Kidney tubule cell (primary cell): ENCODE data around the gene RAB22A.
A peak's percentile ranks its signal among the peaks of the same experiment; 100 is the strongest.

Experiments
- DNase-seq: peaks from one replicate; pipeline ENCODE4 v3.0.0-alpha.2; 2018; ENCODE audit warnings: low spot score

Gene RAB22A, protein sequence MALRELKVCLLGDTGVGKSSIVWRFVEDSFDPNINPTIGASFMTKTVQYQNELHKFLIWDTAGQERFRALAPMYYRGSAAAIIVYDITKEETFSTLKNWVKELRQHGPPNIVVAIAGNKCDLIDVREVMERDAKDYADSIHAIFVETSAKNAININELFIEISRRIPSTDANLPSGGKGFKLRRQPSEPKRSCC

DNA sequence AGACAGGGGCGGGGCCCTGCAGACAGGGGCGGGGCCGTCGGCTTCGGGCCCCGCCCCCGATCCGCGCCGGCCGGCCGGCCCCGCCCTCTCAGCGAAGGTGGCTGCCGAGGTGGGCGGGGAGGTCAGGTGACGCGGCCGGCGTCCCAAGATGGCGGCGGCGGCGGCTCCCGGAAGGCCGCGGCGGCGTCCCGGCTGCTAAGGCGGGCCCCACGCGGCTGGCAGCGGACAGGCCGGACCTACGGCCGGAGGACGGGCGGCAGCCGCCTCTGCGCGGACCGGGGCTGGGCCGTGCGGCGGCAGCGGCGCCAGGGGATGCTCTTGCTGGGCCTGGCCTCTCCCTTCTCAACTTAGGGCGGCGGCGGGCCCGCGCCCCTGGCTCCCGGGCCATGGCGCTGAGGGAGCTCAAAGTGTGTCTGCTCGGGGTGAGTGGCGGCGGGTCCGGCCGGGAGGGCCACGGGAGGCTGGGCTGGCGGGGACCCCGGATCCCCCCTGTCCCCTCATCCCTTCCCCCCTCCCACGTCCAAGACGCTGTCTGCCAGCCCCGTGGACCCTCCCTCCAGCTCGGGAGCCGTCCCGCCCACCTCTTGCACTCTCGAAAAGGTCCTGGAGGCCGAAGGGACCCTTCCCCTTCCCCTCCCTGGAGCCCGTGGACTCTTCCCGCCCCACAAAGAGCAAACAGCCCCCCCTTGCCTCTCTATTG is at the start of gene RAB22A:
RAB22A (plus strand) TSS at position 125 of the 700 bp plus-strand sequence; CDS start at position 387, 262 bp downstream.
- peak; percentile 85 for DNase-seq

DNA sequence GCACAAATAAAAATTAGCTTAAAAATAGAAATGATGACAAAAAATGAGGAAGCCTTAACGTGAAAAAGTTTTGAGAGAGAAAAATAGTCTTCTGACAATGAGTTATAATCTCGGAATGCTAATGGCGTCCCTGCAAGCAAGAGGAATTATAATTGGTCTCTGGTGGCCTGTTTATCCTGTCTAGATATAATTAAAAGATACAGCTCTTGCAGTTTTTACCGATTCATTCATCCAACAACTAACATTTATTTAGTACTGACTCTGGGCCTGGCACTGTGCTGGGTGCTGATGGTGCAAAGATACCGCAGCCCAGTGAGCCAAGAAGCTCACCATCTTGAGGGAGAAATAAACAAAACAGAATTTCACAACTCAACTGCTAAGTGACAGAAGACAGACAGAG is 49.5 kb upstream of the RAB22A start:
- DNase-seq = no peak

DNA sequence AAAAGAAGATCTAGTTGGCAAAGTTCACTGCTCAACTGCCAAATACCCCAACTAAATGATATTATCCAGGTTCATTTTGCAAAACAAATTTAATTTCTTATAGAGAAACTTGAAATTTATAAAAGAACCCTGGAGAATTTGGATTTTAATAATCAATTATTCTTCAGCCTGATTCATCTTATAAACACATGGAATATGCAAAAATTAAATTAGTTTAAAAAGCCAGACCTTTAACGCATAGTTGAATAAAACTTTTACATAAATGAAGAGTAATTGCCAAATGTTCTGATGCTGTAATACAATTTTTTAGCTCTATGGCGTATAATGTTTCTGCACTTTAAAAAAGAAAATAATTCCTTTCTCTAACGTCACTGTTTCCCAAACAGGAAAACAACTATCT is 47.9 kb upstream of the RAB22A start:
- no peak for DNase-seq

DNA sequence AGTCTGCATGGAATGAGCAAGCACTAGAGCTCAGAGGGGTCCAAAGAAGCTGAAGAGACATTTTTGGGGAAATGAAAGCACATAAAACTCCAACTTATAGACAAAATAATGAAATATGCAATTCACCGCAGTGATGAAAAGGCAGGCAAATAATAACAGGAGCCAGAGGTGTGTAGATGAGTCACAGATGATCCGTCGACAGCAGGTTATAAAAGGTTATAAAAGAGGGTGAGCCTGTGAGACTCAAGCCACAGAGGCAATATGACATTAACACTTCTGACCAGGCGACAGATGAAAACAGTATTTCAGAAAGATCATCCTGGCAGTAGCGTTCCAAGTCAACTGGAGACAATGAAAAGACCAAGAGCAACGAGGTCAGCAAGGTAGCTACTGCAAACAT is 45.2 kb upstream of the RAB22A start:
- DNase-seq = no peak

DNA sequence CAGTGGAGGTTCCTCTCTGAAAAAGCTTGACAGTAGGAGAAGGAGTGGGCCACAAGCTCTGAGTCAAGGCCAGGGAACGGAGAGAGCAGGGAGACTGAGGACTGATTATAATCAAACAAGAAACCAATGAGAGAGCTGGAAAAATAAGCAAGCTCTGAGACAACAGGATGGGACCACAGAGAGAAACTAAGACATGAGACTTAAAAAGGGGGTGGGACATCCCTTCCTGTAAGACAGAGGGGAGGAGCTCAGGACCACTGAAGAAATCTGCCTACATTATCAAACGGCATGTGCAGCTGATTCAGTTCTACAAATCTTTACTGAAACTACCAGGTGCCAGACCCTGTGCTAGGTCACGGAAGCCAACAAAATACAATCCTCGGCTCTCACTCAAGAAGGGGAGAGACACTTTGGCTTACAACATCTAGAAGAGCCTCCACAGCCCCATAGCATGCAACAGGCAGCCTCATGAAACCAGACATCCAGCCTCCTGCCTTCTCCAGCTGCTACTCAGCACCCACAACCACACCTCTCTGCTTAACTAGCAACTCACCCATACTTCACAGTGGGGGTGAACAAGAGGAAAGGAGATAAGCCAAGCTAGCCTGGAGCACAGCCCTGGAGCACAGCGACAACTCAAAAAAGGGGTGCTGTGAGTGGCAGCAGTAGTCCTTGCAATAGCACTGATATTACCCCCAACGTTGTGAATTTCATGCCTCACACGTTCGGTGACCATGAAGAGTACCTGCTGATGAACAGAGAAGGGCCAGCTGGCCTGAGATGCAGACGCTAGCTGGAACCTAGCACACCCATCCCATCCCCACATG is 41.9 kb upstream of the RAB22A start:
- no peak for DNase-seq

DNA sequence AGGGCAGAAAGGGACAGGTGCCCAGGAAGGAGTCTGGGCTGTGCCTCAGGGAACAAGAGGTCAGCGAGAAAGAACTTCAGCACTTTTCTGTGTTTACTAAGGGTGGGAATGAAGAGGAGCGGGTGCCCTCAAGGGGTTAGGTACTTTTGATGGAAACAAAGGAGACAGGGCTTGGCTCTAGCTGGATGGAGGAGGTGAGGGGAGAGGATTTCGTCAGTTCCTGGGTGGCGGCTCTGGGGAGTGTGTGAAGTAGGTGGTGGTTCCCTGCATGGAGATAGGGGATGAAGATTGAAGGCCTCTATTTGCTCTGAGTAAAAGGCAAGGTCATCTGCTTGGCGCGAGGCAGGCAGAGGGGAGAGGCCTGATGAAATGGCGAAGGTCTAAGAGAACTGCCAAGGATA is 41.1 kb upstream of the RAB22A start:
- no peak for DNase-seq

DNA sequence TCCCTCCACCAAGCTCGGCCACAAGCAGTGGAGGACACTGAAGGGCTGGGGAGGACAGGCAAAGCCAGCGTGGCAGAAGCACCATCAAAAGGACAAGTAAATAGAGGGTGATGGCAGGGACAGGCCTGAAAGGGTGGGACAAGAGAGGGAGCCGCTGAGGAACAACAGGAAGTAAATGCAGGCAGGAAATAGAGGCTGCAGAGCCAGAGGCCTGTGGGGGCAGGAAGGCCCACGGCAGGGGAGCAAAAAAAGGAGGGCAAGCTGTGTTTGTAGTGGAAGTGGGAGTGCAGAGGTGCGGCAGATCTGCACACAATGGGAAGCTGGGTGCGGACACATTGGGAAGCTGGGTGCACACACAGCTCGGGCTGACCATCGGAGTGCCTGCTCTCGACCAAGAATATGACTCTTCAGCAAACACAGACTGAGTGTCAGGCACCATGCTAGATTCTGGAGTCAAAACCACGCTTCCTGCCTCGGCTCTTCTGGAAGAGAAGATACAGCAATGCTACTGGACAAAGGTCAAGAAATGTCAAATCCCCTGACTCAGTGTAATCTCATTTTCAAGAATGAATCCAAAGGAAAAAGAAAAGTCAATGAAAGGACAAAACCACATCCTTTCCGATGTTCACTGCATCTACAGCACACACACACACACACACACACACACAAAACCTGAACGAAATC is 40.4 kb upstream of the RAB22A start:
- peak; percentile 21 for DNase-seq

DNA sequence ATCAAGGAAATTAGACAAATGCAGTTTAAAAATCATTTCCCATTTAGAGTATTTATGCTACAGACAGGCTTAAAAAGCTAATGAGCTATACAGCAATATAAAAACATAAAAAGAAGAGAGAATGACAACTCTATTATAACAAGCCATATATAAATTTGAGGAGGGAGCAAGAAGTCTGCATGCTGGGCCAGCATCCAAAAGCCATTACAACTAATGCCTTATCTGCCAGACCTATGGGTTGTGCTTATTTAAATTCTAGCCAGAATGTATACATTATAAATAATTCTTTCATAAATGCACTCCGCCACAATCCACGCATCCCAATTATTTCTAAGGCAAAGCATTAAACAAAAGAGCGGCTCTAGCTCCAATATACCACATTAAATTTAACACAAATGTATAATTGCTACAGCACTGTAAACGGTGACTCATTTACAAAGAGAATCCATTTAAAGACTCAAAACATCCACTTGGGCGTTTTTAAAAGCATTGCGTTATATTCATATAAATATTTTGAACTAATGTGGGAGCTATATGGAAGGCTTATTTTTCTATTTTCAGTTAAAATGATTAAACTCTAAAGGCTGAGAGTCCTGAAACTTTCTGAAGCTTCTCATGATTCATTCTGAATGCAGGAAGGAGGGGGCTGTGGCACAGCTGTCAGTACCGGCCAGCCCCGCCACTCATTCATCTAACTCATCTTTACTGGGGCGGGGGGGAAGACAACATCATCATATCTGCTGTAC is 37.7 kb upstream of the RAB22A start:
- no peak for DNase-seq

DNA sequence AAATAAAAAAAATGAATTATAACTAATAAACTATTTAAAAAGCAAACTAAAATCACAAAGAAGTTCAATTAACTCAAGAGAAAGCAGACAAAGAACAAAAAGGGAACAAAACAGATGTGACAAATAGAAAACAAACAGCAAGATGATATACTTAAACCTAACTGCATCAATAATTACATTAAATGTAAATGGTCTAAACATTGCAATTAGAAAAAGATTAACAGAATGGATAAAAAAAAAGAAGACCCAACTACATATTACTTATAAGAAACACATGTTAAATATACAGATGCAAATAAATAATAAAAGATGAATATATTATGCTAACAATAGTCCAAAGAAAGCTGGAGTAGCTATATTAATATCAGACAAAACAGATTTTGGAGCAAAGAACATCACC is 35.1 kb upstream of the RAB22A start:
- no peak for DNase-seq

DNA sequence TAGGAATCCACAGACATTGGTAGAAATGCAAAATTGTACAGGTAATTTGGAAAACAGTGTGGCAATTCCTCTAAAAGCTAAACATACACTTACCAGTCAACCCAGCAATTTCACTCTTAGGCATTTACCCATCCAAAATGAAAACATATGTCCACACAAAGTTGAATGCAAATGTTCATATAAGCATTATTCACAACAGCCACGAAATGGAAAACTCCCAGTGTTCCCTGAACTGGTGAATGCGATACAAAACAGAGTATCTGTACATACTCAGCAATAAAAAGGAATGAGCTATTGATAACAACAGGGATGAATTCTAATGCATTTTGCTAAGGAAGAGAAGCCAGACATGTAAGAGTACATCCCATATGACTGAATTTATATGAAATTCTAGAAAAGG is 32.4 kb upstream of the RAB22A start:
- DNase-seq = no peak

DNA sequence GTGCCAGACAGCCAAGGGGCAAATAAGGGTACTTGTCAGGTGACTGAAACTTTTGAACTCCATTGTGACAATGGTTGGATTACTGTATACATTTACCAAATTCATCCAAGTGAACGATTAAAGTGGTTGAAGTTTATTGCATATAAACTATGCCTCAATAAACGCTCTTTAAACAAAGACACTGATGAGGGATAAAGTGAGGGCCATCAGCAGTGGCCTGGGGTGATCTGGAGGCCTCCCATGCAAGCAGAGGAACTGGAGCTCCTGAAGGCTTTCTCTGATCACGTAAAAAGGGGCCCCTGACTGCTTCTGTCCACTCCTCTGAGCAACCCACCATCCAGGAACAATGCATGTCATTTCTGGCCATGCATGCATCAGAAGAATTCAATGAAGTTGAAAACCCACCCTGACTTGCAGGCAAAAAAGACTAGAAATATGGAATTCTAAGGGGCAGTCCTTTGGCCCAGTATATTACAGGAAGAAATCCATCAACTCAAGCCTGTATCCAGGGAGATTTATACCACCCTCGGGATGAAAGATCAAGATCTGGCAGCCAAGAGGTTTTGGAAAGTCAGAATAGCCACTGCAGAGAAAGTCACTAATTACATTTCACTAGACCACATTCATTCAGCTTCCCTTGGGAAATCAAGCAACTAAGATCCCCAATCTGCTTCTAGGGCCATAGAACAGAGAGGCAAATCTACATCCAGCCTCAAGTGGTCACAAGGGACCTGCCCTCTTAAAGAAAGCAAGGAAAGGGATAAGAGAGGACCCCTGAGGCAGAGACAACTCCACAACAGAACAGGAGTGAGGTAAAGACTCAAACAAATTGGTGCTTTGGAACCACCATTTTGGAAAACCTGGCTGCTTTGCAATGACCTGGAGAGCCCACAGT is 31.7 kb upstream of the RAB22A start:
- no peak for DNase-seq

DNA sequence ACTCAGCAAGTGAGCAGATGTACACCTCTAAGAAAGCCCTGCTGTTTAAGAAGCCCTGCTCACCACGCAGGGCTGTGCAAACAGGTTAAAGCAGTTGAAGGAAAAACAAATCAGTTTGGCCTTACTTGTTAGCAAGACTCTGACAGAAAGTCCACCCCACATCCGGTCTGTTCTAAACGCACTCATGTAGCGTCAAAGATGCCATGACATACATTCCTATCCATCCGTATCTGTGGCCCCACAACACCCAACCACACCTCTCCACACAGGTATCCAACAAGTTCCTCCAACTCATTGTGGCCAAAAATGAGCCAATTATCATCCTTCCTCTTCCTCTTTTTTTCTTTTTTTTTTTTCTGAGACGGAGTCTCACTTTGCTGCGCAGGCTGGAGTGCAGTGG is 22.8 kb upstream of the RAB22A start:
- DNase-seq = no peak

DNA sequence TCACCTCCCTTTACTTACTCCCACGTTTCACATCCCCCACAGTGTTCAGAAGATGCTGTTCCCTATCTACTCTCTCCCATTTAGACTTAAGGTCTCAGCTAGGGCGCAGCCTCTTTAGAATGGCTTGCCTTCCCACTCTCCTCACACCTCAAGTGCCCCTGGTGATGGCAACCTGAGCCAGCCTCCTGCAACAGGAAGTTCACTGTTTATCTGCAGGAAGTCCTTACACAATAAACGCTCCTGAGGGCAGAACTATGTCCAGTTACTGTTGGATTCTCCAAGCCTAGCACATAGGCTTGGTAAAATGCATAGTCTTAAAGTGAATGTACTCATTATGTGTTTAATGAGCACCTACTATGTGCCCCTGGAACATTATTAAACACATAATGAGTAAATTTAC is 21.9 kb upstream of the RAB22A start:
- DNase-seq = no peak

DNA sequence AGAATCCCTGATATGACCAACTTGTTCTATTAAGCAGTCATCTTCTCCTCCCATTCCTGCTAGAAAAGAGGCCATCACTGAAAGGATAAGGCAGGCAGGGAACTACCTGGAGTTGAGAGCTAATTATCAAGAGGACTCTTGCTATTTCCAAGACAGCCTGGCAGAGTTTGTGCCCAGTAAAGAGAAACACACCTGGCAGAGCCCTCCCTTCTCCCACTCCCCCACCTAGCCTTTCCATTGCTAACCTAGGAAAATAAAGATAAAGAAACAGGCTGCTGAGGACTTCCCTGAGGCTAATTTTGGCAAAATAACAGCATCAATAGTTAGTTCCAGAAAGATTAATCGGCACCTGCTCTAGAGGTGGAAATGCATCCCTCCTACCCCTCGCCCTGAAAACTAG is 20.4 kb upstream of the RAB22A start:
- no peak for DNase-seq

DNA sequence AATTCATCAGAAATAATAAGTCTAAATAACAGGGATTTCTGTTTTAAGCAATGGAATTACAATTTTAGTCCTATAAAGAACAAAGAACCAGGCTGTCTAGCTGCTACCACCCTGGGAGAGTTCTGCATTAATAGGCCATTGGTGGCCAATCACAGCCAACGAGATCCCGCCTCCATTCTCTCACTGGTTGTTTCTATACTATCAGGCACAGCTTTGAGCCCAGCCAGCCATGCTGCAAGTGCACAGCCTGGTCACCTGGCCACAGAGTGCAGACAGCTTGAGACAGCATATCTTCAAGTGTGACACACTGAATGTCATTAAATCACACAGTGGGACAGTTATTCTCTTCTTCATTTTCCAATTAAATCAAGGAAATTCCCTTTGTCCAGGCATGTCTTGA is 16.1 kb upstream of the RAB22A start:
- DNase-seq = peak; percentile 69

DNA sequence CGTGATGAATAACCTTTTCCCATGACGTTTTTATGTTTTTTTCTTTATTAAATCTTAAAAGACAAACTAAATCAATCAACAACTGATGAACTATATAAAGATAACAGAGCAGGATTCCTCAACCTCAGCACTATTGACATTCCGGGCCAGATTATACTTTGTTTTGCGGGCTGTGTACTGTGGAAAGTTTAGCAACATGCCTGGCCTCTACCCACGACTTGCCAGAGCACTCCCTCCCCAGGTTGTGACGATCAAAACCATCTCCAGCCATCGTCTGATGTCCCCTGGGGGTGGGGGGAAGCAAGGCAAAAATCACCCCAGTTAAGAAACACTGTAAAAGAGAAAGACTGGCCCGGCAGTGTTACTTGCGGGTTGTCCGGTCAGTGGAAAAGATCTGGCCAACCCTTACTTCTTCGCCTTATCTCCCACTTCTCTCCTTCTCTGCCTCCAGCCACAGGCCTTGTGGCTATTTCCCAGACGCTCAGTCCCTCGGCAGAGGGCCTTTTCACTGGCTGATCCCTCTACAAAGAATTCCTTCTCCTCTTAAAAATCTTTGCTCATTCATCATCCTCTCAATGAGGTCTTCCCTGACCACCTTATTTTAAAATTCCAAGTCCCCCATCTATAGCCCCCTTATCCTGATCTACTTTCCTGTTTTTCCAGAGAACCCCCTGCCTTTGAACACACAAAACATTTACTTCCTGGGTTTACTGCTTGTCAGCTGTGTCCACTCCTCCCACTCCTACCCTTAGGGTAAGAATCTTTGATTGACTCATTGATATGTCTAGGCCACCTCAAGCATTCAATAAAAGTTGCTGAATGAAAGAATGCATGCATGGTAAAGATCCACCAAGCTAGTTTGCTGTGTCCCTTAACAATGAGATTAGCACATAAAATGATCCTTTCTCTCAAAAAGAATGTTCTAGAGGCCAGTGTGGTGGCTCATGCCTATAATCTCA is 14.7 kb upstream of the RAB22A start:
- DNase-seq = no peak

DNA sequence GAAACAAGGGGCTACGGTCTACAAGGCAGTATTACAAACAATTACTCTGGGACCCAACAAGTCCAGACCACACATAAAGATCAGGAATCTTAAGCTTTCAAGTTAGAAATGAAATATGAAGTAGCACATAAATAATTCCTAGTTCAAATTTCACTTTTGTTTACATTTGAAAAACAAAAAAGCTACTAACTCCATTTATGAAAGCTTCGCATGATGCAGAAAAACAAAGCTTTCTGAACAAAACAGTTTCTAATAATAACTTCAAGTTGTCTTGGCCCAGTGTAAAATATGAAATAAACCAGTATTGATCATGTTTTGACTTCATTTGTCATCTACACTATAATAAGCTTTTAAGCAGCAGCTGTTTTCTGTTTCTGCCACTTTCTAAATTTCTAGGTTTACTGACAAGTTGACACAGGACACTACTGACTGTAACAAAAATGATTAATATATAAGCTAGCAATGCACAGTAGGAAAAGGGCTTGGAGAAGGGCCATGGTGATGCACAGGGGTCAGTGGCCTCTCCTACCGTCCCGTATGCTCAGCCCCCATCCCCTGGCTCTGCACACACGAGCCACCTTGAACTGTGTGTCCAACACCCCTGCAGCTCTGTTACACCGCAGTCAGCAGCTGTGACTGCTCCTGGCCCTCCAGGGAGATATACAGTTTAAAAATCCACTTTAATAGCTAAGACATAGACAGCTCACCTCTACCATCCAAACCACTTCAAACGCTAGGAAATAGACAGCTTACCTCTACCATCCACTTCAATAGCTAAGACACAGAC is 13.3 kb upstream of the RAB22A start:
- DNase-seq = no peak

DNA sequence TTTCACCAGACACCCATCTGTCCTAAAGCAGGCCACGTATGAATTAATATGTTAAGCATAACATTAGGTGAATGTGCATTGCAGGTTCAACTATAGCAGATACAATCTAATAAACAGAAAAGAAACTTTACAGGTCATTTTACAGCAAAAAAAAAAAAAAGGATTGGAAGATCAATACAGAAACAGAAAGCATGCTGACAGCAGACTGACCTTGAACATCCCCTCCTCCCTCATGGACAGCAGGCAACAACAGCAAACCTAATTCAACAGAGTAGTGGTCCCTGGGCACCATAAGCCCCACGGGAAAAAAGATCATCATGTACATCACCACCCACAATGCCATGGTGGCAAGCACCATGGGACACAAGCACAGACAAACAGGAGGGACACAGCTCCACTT is 12.1 kb upstream of the RAB22A start:
- DNase-seq = no peak

DNA sequence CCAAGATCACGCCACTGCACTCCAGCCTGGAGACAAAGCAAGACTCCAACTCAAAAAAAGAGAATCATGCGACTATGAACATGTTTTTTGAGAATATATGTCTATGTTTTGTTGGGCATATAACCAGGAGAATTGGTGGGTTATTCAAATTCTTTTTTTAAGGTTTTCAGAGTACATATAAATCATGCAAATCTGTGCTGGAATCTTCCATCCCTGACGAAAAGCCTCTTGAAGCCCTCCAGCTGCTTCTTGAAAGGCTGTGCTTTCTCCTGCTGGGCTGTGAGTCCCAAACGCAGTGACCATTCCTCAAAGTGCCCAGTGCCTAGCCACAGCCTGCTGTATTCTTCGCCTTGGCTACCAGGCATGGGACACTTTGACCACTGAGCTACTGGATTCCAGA is 9.2 kb upstream of the RAB22A start:
- no peak for DNase-seq
